ENCODE measurements around the gene ZFP69B. TPM values are rescaled to one million over a fixed set of nuclear protein-coding genes. Genes with fewer than 3 reads are reported as not detected.

ZFP69B gene
- total RNA-seq, 1 experiment from 2014 or later, result 6.8 TPM

Other genes with a start within 250 kb of the ZFP69B start
- not detected in 2 replicates for gene TMCO2, start 202.5 kb upstream of the ZFP69B start, total RNA-seq (2014; rRNA removed)
- 53.0 and 56.5 TPM in 2 replicates for gene ZMPSTE24, start 192.2 kb upstream of the ZFP69B start, total RNA-seq (2014; rRNA removed)
- gene COL9A2, start 133.2 kb upstream of the ZFP69B start, total RNA-seq (2014; rRNA removed), result not detected in 2 replicates
- 34.9 and 35.1 TPM in 2 replicates for gene SMAP2, start 76.7 kb upstream of the ZFP69B start, total RNA-seq (2014; rRNA removed)
- 1.2 and 2.2 TPM in 2 replicates for gene ZFP69, start 26.8 kb downstream of the ZFP69B start, total RNA-seq (2014; rRNA removed)
- 16.5 and 18.4 TPM in 2 replicates for gene EXO5, start 58.3 kb downstream of the ZFP69B start, total RNA-seq (2014; rRNA removed)
- gene ZNF684, start 81.2 kb downstream of the ZFP69B start, total RNA-seq (2014; rRNA removed), result 4.8 and 7.5 TPM in 2 replicates
- gene RIMS3, start 215.2 kb downstream of the ZFP69B start, total RNA-seq (2014; rRNA removed), result 0.11 and 0.19 TPM in 2 replicates
- gene NFYC, start 241.2 kb downstream of the ZFP69B start, total RNA-seq (2014; rRNA removed), result 31.3 and 33.1 TPM in 2 replicates

All from LHCN-M2 (cell line).